ENCODE results near the gene TIMP2. TPM values are rescaled to one million over a fixed set of nuclear protein-coding genes. Genes with fewer than 3 reads are reported as not detected.

TIMP2 gene
- total RNA-seq, 1 experiment from 2014 or later: 29.0 TPM

- no peak overlapping the region for H3K4me3 Mint-ChIP-seq
- peak overlapping the region in 1 of 3 experiments; percentile 78; a peak in 3 of 7 replicates for H3K27ac Mint-ChIP-seq
- no peak overlapping the region for H4K91ac ChIP-seq (ENCODE audit: insufficient read length, low read depth, low read length)
- no peak overlapping the region for H2BK5ac ChIP-seq (ENCODE audit: insufficient read length, low read length)
- H3K79me1 ChIP-seq (ENCODE audit: insufficient read depth, low read depth, low read length, poor library complexity, severe bottlenecking): no peaks in the 10 kb centered on the region
- H3K23me2 ChIP-seq (ENCODE audit: insufficient read length, low read depth, low read length, poor library complexity, severe bottlenecking): no peaks in the 10 kb centered on the region
- H3K9ac ChIP-seq (ENCODE audit: extremely low read depth, insufficient read length, low read length): no peak overlapping the region
- no peaks in the 10 kb centered on the region for H3K9me3 ChIP-seq (ENCODE audit: control insufficient read depth, low read depth, low read length)
- H3K4ac ChIP-seq (ENCODE audit: low read depth, low read length): no peak overlapping the region
- no peak overlapping the region for H3K27ac ChIP-seq (ENCODE audit: insufficient read length, low read depth, low read length)
- no peak overlapping the region for H2BK120ac ChIP-seq (ENCODE audit: low read depth, low read length, poor library complexity, severe bottlenecking)
- WGBS (ENCODE audit: extremely low coverage, insufficient read length, low lambda C conversion rate): no CpG with 5 or more reads among the region's 14 CpGs
- H2AFZ ChIP-seq (ENCODE audit: low read length): no peak overlapping the region
- H2BK15ac ChIP-seq (ENCODE audit: low read depth, low read length): no peak overlapping the region
- H3K56ac ChIP-seq (ENCODE audit: insufficient read length, low read depth, low read length): no peak overlapping the region
- peaks cover 0 to 9% of the 10 kb centered on the region in 2 experiments; a peak in 1 of 4 replicates for H3K4me1 Mint-ChIP-seq
- no peak overlapping the region for H2BK20ac ChIP-seq (ENCODE audit: low read depth, low read length, poor library complexity, severe bottlenecking)
- no peak overlapping the region for H3K18ac ChIP-seq (ENCODE audit: insufficient read length, low read depth, low read length)
- no peak overlapping the region for H3T11ph ChIP-seq (ENCODE audit: low read length)
- no peak overlapping the region for H3K14ac ChIP-seq (ENCODE audit: insufficient read depth, low read length)
- H3K9me3 Mint-ChIP-seq: no peaks in the 10 kb centered on the region; a peak in 1 of 5 replicates
- no peaks in the 10 kb centered on the region for H4K20me1 ChIP-seq (ENCODE audit: control insufficient read depth, insufficient read depth, insufficient read length)
- no peaks in the 10 kb centered on the region for H3K4me1 ChIP-seq (ENCODE audit: insufficient read depth, low read length)
- H2BK12ac ChIP-seq (ENCODE audit: insufficient read length, low read depth, low read length): no peak overlapping the region
- no peaks in the 10 kb centered on the region for H3K27me3 ChIP-seq (ENCODE audit: insufficient read depth, low read length)
- peaks cover 0 to 6% (median 0%) of the 10 kb centered on the region in 3 experiments; a peak in 3 of 7 replicates for H3K36me3 Mint-ChIP-seq (ENCODE audit: insufficient read depth in 1 of 3, low read depth in 3 of 3)
- H4K5ac ChIP-seq (ENCODE audit: insufficient read length, low read depth, low read length): no peak overlapping the region
- TF ChIP-seq CTCF (conservative IDR thresholded peaks at IDR 0.05): no peak
- H3K23ac ChIP-seq (ENCODE audit: insufficient read length, low read depth, low read length): no peak overlapping the region
- no peak overlapping the region for H4K8ac ChIP-seq (replicated peaks; ENCODE audit: insufficient read length, low read depth, low read length)
- no peaks in the 10 kb centered on the region for H3K27me3 Mint-ChIP-seq (ENCODE audit: low read depth)
- 0 out of 2 replicates have a peak, but pooled peaks cover 3% of the 10 kb centered on the region for H3K79me2 ChIP-seq (ENCODE audit: insufficient read depth, low read length)
- no peak overlapping the region for H3K4me2 ChIP-seq (ENCODE audit: insufficient read depth, insufficient read length, low read length)
- no peak for DNase-seq
- no peak overlapping the region for H2AK5ac ChIP-seq (ENCODE audit: insufficient read length, low read length)
Measured at GRCh38 chr17:78892062-78892456, 33.1 kb downstream of the TIMP2 start.

Measured in H9 (cell line).